A673 (cell line): ENCODE data around the gene USP5.

ENCODE experiments used
- CTCF ChIP-seq: fragments of 300-800, 200-600 bp; sonication (generic); conservative IDR thresholded peaks from 2 replicates; pipeline ENCODE4 v1.5.1; 2017; ENCODE audit warnings: low read depth, mild to moderate bottlenecking, antibody characterized with exemption, low read length, moderate library complexity, mixed read lengths
- EZH2 ChIP-seq: fragments of 200-600 bp; sonication (generic); IDR thresholded peaks from 2 replicates; pipeline ENCODE4 v1.6.1; 2017; ENCODE audit warnings: borderline replicate concordance, low read depth, mild to moderate bottlenecking, mixed read lengths, antibody characterized with exemption, low read length; ENCODE audit not compliant: poor library complexity, severe bottlenecking

GRCh38 chr12:6871052-6871957 is 19.4 kb downstream of the USP5 start:
- TF ChIP-seq CTCF: no peak
- TF ChIP-seq EZH2: no peak
